Measurements from ENCODE around the gene DGKZ. TPM values are rescaled to one million over a fixed set of nuclear protein-coding genes. Genes with fewer than 3 reads are reported as not detected.

The DGKZ gene
- total and polyA plus RNA-seq, 2 of the 13 experiments (the other 11 are each of a cell fraction or from before 2014, with no cell fraction given) = 15.8 to 20.7 TPM

GRCh38 chr11:46410021-46410420, 62.8 kb downstream of the DGKZ start:
- intact Hi-C loops (cut with micrococcal nuclease; ENCODE audit: unreplicated experiment) (no loop called here), in situ Hi-C loops (cut with HindIII; ENCODE audit: extremely low pct_ligation_motif_present, low pct_unique_long_range_greater_than_20kb) (no loop called here)
- Histone ChIP-seq H4K20me1 (ENCODE audit: insufficient read depth, low read length) (0 out of 2 replicates have a peak, but pooled peaks cover 6% of the 10 kb centered on the region), H2AFZ (ENCODE audit: low read length) (no peak overlapping the region), H3K9me3 (ENCODE audit: low read length) (no peaks in the 10 kb centered on the region), H3K9ac (ENCODE audit: insufficient read depth, low read depth, low read length) (no peak overlapping the region), H3K27ac (ENCODE audit: extremely low read length, insufficient read depth, low read length) (no peak overlapping the region), H3K36me3 (replicated peaks in 1 of 2; ENCODE audit: control insufficient read depth in 1 of 2, insufficient read depth in 2 of 2, low read length in 2 of 2) (peaks cover 44 to 71% of the 10 kb centered on the region in 2 experiments), H3K4me2 (ENCODE audit: low read depth, low read length) (no peak overlapping the region), H3K4me1 (ENCODE audit: insufficient read depth, low read length) (peaks cover 16% of the 10 kb centered on the region), H3K27me3 (ENCODE audit: control insufficient read depth in 1 of 2, insufficient read depth in 2 of 2, low read length in 2 of 2) (no peaks in the 10 kb centered on the region), H3K4me3 (replicated peaks in 1 of 3; ENCODE audit: insufficient read depth in 1 of 3, low read depth in 2 of 3, low read length in 3 of 3) (no peak overlapping the region), H3K79me2 (ENCODE audit: insufficient read depth, low read length) (no peaks in the 10 kb centered on the region)
- 98% methylated on average over 5 of the region's 5 CpGs for WGBS (ENCODE audit: low lambda C conversion rate)
- TF ChIP-seq ZEB1 (IDR thresholded peaks at IDR 0.05; ENCODE audit: insufficient replicate concordance, low read depth) = no peak
- peak; percentile 50 for TF ChIP-seq RBM22 (optimal IDR thresholded peaks at IDR 0.05; ENCODE audit: low read length)
- TF ChIP-seq, protein P1, sequence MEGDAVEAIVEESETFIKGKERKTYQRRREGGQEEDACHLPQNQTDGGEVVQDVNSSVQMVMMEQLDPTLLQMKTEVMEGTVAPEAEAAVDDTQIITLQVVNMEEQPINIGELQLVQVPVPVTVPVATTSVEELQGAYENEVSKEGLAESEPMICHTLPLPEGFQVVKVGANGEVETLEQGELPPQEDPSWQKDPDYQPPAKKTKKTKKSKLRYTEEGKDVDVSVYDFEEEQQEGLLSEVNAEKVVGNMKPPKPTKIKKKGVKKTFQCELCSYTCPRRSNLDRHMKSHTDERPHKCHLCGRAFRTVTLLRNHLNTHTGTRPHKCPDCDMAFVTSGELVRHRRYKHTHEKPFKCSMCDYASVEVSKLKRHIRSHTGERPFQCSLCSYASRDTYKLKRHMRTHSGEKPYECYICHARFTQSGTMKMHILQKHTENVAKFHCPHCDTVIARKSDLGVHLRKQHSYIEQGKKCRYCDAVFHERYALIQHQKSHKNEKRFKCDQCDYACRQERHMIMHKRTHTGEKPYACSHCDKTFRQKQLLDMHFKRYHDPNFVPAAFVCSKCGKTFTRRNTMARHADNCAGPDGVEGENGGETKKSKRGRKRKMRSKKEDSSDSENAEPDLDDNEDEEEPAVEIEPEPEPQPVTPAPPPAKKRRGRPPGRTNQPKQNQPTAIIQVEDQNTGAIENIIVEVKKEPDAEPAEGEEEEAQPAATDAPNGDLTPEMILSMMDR (CRISPR knock-in tag; IDR thresholded peaks at IDR 0.05) = 0 out of 2 replicates have a peak, but pooled peaks have one; percentile 19
- no TSS peak for BruUV-seq (replicated peaks)
- FAIRE-seq = no peak
- DNase-seq (ENCODE audit: low spot score) = no peak
- no peak for ATAC-seq
- ChIA-PET POLR2A (no interaction called here), CTCF (ENCODE audit: low intra/inter-chr PET ratio, low total read pairs) (no interaction called here)

- in situ Hi-C loops (cut with HindIII; ENCODE audit: extremely low pct_ligation_motif_present, low pct_unique_long_range_greater_than_20kb) = no loop called here
- no peak overlapping the region for H3K9ac ChIP-seq (ENCODE audit: insufficient read depth, low read depth, low read length)
- FAIRE-seq (peak; percentile 40), DNase-seq (ENCODE audit: low spot score) (peak; percentile 76), ATAC-seq (peak; percentile 82)
- H3K36me3 ChIP-seq (replicated peaks in 1 of 2; ENCODE audit: control insufficient read depth in 1 of 2, insufficient read depth in 2 of 2, low read length in 2 of 2) = peaks cover 40 to 82% of the 10 kb centered on the region in 2 experiments
- no peak overlapping the region for H3K4me2 ChIP-seq (ENCODE audit: low read depth, low read length)
- ChIA-PET POLR2A (interaction anchor here (0.8 kb wide), 1 partner anchor 21 kb away, joined by 3 read pairs; no protein-coding TSS in a partner anchor), CTCF (ENCODE audit: low intra/inter-chr PET ratio, low total read pairs) (no interaction called here)
- H3K4me3 ChIP-seq (replicated peaks in 1 of 3; ENCODE audit: insufficient read depth in 1 of 3, low read depth in 2 of 3, low read length in 3 of 3) = no peak overlapping the region
- no peaks in the 10 kb centered on the region for H3K9me3 ChIP-seq (ENCODE audit: low read length)
- no peaks in the 10 kb centered on the region for H3K27me3 ChIP-seq (ENCODE audit: control insufficient read depth in 1 of 2, insufficient read depth in 2 of 2, low read length in 2 of 2)
- no peaks in the 10 kb centered on the region for H3K79me2 ChIP-seq (ENCODE audit: insufficient read depth, low read length)
- no TSS peak for BruUV-seq (replicated peaks)
- WGBS (ENCODE audit: low lambda C conversion rate) = 97% methylated on average over 9 of the region's 9 CpGs
- 0 out of 2 replicates have a peak, but pooled peaks cover 5% of the 10 kb centered on the region for H4K20me1 ChIP-seq (ENCODE audit: insufficient read depth, low read length)
- peaks cover 16% of the 10 kb centered on the region for H3K4me1 ChIP-seq (ENCODE audit: insufficient read depth, low read length)
- intact Hi-C loops (cut with micrococcal nuclease; ENCODE audit: unreplicated experiment) = no loop called here
- no peak overlapping the region for H3K27ac ChIP-seq (ENCODE audit: extremely low read length, insufficient read depth, low read length)
- H2AFZ ChIP-seq (ENCODE audit: low read length) = no peak overlapping the region
- no peak for TF ChIP-seq NCOR1 (IDR thresholded peaks at IDR 0.05; ENCODE audit: borderline replicate concordance, low read length)
- peak; percentile 34; the same call in 1 of the 2 replicates for TF ChIP-seq FOXA3 (CRISPR knock-in tag; IDR thresholded peaks at IDR 0.05)
- no peak for TF ChIP-seq ZBTB8A (CRISPR knock-in tag; IDR thresholded peaks at IDR 0.05; ENCODE audit: borderline replicate concordance, low read depth)
- TF ChIP-seq ZNF7 (CRISPR knock-in tag; IDR thresholded peaks at IDR 0.05) = no peak
- 0 out of 2 replicates have a peak, but pooled peaks have one; percentile 12 for TF ChIP-seq GATAD2A (CRISPR knock-in tag; IDR thresholded peaks at IDR 0.05)
- 0 out of 2 replicates have a peak, but pooled peaks have one; percentile 14 for TF ChIP-seq SALL1 (CRISPR knock-in tag; IDR thresholded peaks at IDR 0.05)
- no peak for TF ChIP-seq ISX (CRISPR knock-in tag; conservative IDR thresholded peaks at IDR 0.05)
- no peak for TF ChIP-seq SOX13 (IDR thresholded peaks at IDR 0.05)
- no peak for TF ChIP-seq SOX13 (CRISPR knock-in tag; conservative IDR thresholded peaks at IDR 0.05 in 1 of 2, IDR thresholded peaks at IDR 0.05 in 1 of 2)
- 0 out of 2 replicates have a peak, but pooled peaks have one; percentile 13 for TF ChIP-seq SAP130 (CRISPR knock-in tag; IDR thresholded peaks at IDR 0.05; ENCODE audit: low read depth)
- TF ChIP-seq ZNF576 (CRISPR knock-in tag; IDR thresholded peaks at IDR 0.05) = no peak
- no peak for TF ChIP-seq NKX3-1 (CRISPR knock-in tag; IDR thresholded peaks at IDR 0.05)
- peak; percentile 91 for TF ChIP-seq FOSL2 (CRISPR knock-in tag; IDR thresholded peaks at IDR 0.05)
Observed at GRCh38 chr11:46413760-46414465, 66.7 kb downstream of the DGKZ start.

All from HepG2 (cell line).